ENCODE measurements around the gene BHLHE23. TPM values are rescaled to one million over a fixed set of nuclear protein-coding genes. Genes with fewer than 3 reads are reported as not detected.

BHLHE23 gene
- total and polyA plus RNA-seq, 2 donors (not counting 1 experiment from before 2014, with no cell fraction given), result not detected

- H3K79me2 ChIP-seq (ENCODE audit: control insufficient read depth, insufficient read depth, low read length), result no peaks in the 10 kb centered on the region
- H3K4me3 ChIP-seq (replicated peaks in 1 of 4; ENCODE audit: control extremely low read depth in 1 of 4, insufficient read depth in 1 of 4, low read depth in 3 of 4, low read length in 4 of 4), result no peak overlapping the region
- TF ChIP-seq EZH2 (IDR thresholded peaks at IDR 0.05; ENCODE audit: low read length, missing control alignments) (no peak), CTCF (conservative IDR thresholded peaks at IDR 0.05 in 1 of 2, IDR thresholded peaks at IDR 0.05 in 1 of 2; ENCODE audit: low read depth in 1 of 2, low read length in 2 of 2) (no peak)
- no peaks in the 10 kb centered on the region for H3K9me3 ChIP-seq (ENCODE audit: control insufficient read depth, insufficient read depth, low read depth, low read length)
- no peak overlapping the region for H3K27ac ChIP-seq (ENCODE audit: insufficient read depth, low read length)
- H3K9ac ChIP-seq (ENCODE audit: insufficient read depth, low read length), result no peak overlapping the region
- DNase-seq (ENCODE audit: low read depth in 2 of 2), result no peak
- H2AFZ ChIP-seq (ENCODE audit: low read length), result no peak overlapping the region
- H4K20me1 ChIP-seq (ENCODE audit: control insufficient read depth, extremely low read depth, insufficient read depth, low read length), result no peaks in the 10 kb centered on the region
- H3K36me3 ChIP-seq (ENCODE audit: control insufficient read depth, insufficient read depth, low read length), result no peaks in the 10 kb centered on the region
- peaks cover 67% of the 10 kb centered on the region for H3K27me3 ChIP-seq (ENCODE audit: control insufficient read depth, insufficient read depth, low read length)
- no peaks in the 10 kb centered on the region for H3K4me1 ChIP-seq (ENCODE audit: control insufficient read depth, extremely low read depth, insufficient read depth, low read length)
- H3K4me2 ChIP-seq (ENCODE audit: extremely low read depth, insufficient read depth, low read length), result no peak overlapping the region
Observed at GRCh38 chr20:63008541-63009044, 1.8 kb upstream of the BHLHE23 start.

DNA sequence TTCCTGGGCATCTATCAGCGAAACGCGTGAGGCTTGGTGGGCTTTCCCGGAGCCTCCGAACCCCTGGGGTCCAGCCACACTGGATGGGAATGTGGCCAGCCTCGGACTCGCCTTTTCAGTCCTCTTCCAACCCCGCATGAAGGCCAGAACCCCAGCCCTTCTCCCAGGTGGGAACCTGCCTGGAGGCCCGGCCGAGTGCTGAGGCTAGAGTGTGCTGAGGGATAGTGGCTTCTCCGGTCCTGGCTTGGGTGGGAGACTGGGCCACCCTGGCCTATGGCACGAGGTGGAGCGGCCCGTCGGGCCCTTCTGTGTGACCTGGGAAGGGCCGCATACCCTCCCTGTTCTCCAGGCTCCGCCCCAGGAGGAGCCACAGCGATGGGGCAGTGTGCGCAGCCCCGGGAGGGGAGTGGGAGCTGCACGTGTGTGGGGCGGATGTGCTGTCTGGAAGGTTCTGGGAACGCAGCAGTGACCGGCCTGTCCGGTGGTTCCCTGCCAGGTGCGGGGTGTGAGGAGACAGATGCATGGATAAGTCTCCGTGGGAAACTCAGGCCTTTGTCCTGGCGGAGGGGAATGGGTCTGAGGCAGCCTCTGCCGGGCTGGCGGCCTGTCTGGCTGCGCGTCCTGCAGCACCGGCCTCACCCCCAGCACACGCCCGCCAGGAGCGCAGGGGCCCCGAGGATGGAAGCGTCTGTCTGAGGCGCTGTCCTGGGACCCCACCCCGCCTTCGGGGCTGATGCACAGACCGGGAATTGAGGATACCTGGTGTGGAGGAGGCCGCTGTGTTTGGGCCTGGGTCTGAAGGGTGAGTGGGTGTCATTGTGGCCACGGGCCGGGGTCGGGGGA is 1.1 kb upstream of the BHLHE23 start:
- Histone ChIP-seq H3K36me3 (ENCODE audit: control insufficient read depth, insufficient read depth, low read length) (no peaks in the 10 kb centered on the region), H3K27ac (ENCODE audit: insufficient read depth, low read length) (no peak overlapping the region), H3K4me3 (replicated peaks in 1 of 4; ENCODE audit: control extremely low read depth in 1 of 4, insufficient read depth in 1 of 4, low read depth in 3 of 4, low read length in 4 of 4) (no peak overlapping the region), H2AFZ (ENCODE audit: low read length) (no peak overlapping the region), H3K4me2 (ENCODE audit: extremely low read depth, insufficient read depth, low read length) (no peak overlapping the region), H3K27me3 (ENCODE audit: control insufficient read depth, insufficient read depth, low read length) (peaks cover 72% of the 10 kb centered on the region), H3K9me3 (ENCODE audit: control insufficient read depth, insufficient read depth, low read depth, low read length) (no peaks in the 10 kb centered on the region), H3K9ac (ENCODE audit: insufficient read depth, low read length) (no peak overlapping the region), H3K79me2 (ENCODE audit: control insufficient read depth, insufficient read depth, low read length) (no peaks in the 10 kb centered on the region), H3K4me1 (ENCODE audit: control insufficient read depth, extremely low read depth, insufficient read depth, low read length) (no peaks in the 10 kb centered on the region), H4K20me1 (ENCODE audit: control insufficient read depth, extremely low read depth, insufficient read depth, low read length) (no peaks in the 10 kb centered on the region)
- DNase-seq (ENCODE audit: low read depth in 2 of 2), result no peak
- TF ChIP-seq EZH2 (IDR thresholded peaks at IDR 0.05; ENCODE audit: low read length, missing control alignments), result peak; percentile 97
- no peak for TF ChIP-seq CTCF (conservative IDR thresholded peaks at IDR 0.05 in 1 of 2, IDR thresholded peaks at IDR 0.05 in 1 of 2; ENCODE audit: low read depth in 1 of 2, low read length in 2 of 2)

GRCh38 chr20:63007360-63007645 is 539 bp upstream of the BHLHE23 start:
- DNase-seq (ENCODE audit: low read depth in 2 of 2), result no peak
- H3K4me2 ChIP-seq (ENCODE audit: extremely low read depth, insufficient read depth, low read length), result no peak overlapping the region

More at GRCh38 chr20:63007360-63007645, 539 bp upstream of the BHLHE23 start:
- no peak overlapping the region for H3K4me3 ChIP-seq (replicated peaks in 1 of 4; ENCODE audit: control extremely low read depth in 1 of 4, insufficient read depth in 1 of 4, low read depth in 3 of 4, low read length in 4 of 4)
- no peak overlapping the region for H2AFZ ChIP-seq (ENCODE audit: low read length)
- H3K36me3 ChIP-seq (ENCODE audit: control insufficient read depth, insufficient read depth, low read length), result no peaks in the 10 kb centered on the region
- H3K9ac ChIP-seq (ENCODE audit: insufficient read depth, low read length), result no peak overlapping the region
- no peaks in the 10 kb centered on the region for H3K79me2 ChIP-seq (ENCODE audit: control insufficient read depth, insufficient read depth, low read length)
- H3K4me1 ChIP-seq (ENCODE audit: control insufficient read depth, extremely low read depth, insufficient read depth, low read length), result no peaks in the 10 kb centered on the region
- H3K27me3 ChIP-seq (ENCODE audit: control insufficient read depth, insufficient read depth, low read length), result peaks cover 67% of the 10 kb centered on the region
- no peak for TF ChIP-seq CTCF (conservative IDR thresholded peaks at IDR 0.05 in 1 of 2, IDR thresholded peaks at IDR 0.05 in 1 of 2; ENCODE audit: low read depth in 1 of 2, low read length in 2 of 2)
- no peak for TF ChIP-seq EZH2 (IDR thresholded peaks at IDR 0.05; ENCODE audit: low read length, missing control alignments)
- no peak overlapping the region for H3K27ac ChIP-seq (ENCODE audit: insufficient read depth, low read length)
- no peaks in the 10 kb centered on the region for H3K9me3 ChIP-seq (ENCODE audit: control insufficient read depth, insufficient read depth, low read depth, low read length)
- H4K20me1 ChIP-seq (ENCODE audit: control insufficient read depth, extremely low read depth, insufficient read depth, low read length), result no peaks in the 10 kb centered on the region
